Activated CD4-positive, alpha-beta T cell treated with anti-CD3 and anti-CD28 coated beads for 1 hour (primary cell): ENCODE results near the gene ASCL3.
"Not testable (repeated sequence)": the region's sequence is repeated elsewhere in the genome, so short reads cannot be mapped to it uniquely, and the experiment has no call there.

Experiments
- DNase-seq: peaks from one replicate; pipeline ENCODE4 v3.0.0-alpha.2; 2020

The ASCL3 gene

GRCh38 chr11:8942518-8943066 lies at the start of gene ASCL3:
ASCL3 (minus strand) TSS chr11:8943016; CDS start chr11:8938161, 4,855 bp downstream.
- no peak for DNase-seq

- DNase-seq = no peak
Observed at GRCh38 chr11:8989453-8989852, 46.6 kb upstream of the ASCL3 start.

GRCh38 chr11:8988329-8989234 lies 45.8 kb upstream of the ASCL3 start:
- DNase-seq = no peak

- DNase-seq = no peak
Observed at GRCh38 chr11:8987446-8987845, 44.6 kb upstream of the ASCL3 start.

GRCh38 chr11:8986772-8987171 lies 44.0 kb upstream of the ASCL3 start:
- DNase-seq = not testable (repeated sequence)

GRCh38 chr11:8985462-8985861 lies 42.6 kb upstream of the ASCL3 start:
- DNase-seq = no peak

- DNase-seq = no peak
Observed at GRCh38 chr11:8983552-8983951, 40.7 kb upstream of the ASCL3 start.

- DNase-seq = no peak
Observed at GRCh38 chr11:8980485-8980884, 37.7 kb upstream of the ASCL3 start.

GRCh38 chr11:8979365-8979764 lies 36.5 kb upstream of the ASCL3 start:
- DNase-seq = not testable (repeated sequence)

- DNase-seq = no peak
Observed at GRCh38 chr11:8973121-8973520, 30.3 kb upstream of the ASCL3 start.

GRCh38 chr11:8971924-8972316 lies 29.1 kb upstream of the ASCL3 start:
- DNase-seq = no peak

GRCh38 chr11:8971196-8971923 lies 28.5 kb upstream of the ASCL3 start:
- no peak for DNase-seq

GRCh38 chr11:8967184-8967583 lies 24.4 kb upstream of the ASCL3 start:
- DNase-seq = no peak

GRCh38 chr11:8964324-8965320 lies 21.8 kb upstream of the ASCL3 start, which contains the start of gene TMEM9B:
TMEM9B (minus strand) TSS chr11:8964442; CDS start chr11:8964313, 129 bp downstream.
- peak; percentile 59 for DNase-seq

- peak; percentile 66 for DNase-seq
Observed at GRCh38 chr11:8963569-8964323, 20.9 kb upstream of the ASCL3 start.

GRCh38 chr11:8962841-8963240 lies 20.0 kb upstream of the ASCL3 start:
- DNase-seq = no peak

- no peak for DNase-seq
Observed at GRCh38 chr11:8961401-8961800, 18.6 kb upstream of the ASCL3 start.

- no peak for DNase-seq
Observed at GRCh38 chr11:8959546-8960166, 16.8 kb upstream of the ASCL3 start.

- no peak for DNase-seq
Observed at GRCh38 chr11:8956860-8957259, 14.0 kb upstream of the ASCL3 start.

GRCh38 chr11:8948886-8949285 lies 6.1 kb upstream of the ASCL3 start:
- no peak for DNase-seq
